BLaER1 (cell line): ENCODE results near the gene OS9.
A peak's percentile ranks its signal among the peaks of the same experiment; 100 is the strongest.

ENCODE experiments used
- H3K27ac ChIP-seq: shearing (Covaris generic); formaldehyde crosslinking; 2 replicates; pipeline ENCODE4 v1.8.1; 2022
- H3K27me3 ChIP-seq: shearing (Covaris generic); formaldehyde crosslinking; 2 replicates; pipeline ENCODE4 v1.8.1; 2022
- H3K36me3 ChIP-seq: shearing (Covaris generic); formaldehyde crosslinking; 2 replicates; pipeline ENCODE4 v1.8.1; 2022
- H3K4me1 ChIP-seq: shearing (Covaris generic); formaldehyde crosslinking; 2 replicates; pipeline ENCODE4 v1.8.1; 2022
- H3K4me2 ChIP-seq: shearing (Covaris generic); formaldehyde crosslinking; 2 replicates; pipeline ENCODE4 v1.8.1; 2022
- H3K4me3 ChIP-seq: shearing (Covaris generic); formaldehyde crosslinking; 2 replicates; pipeline ENCODE4 v1.8.1; 2022
- H3K9ac ChIP-seq: shearing (Covaris generic); formaldehyde crosslinking; 2 replicates; pipeline ENCODE4 v1.8.1; 2022
- H3K9me3 ChIP-seq: shearing (Covaris generic); formaldehyde crosslinking; 2 replicates; pipeline ENCODE4 v1.8.1; 2022
- H4K20me1 ChIP-seq: shearing (Covaris generic); formaldehyde crosslinking; 2 replicates; pipeline ENCODE4 v1.8.1; 2022
- Cebpa-rat ChIP-seq: shearing (Covaris generic); IDR thresholded peaks from 2 replicates; pipeline ENCODE4 v1.8.1; 2022

OS9 gene

GRCh38 chr12:57735952-57736740, 42.2 kb downstream of the OS9 start:
- Histone ChIP-seq H3K9ac (no peak overlapping the region), H3K4me3 (no peak overlapping the region)

GRCh38 chr12:57736741-57737466, 43.0 kb downstream of the OS9 start:
- H3K27ac ChIP-seq = no peak overlapping the region
- H3K4me2 ChIP-seq = no peak overlapping the region
- H3K9ac ChIP-seq = no peak overlapping the region
- peaks cover 62% of the 10 kb centered on the region for H3K36me3 ChIP-seq
- no peak overlapping the region for H3K4me3 ChIP-seq
- no peaks in the 10 kb centered on the region for H3K9me3 ChIP-seq
- H3K27me3 ChIP-seq = no peaks in the 10 kb centered on the region
- H3K4me1 ChIP-seq = peaks cover 30% of the 10 kb centered on the region
- peaks cover 38% of the 10 kb centered on the region for H4K20me1 ChIP-seq
- TF ChIP-seq Cebpa-rat = no peak

More at GRCh38 chr12:57735952-57736740, 42.2 kb downstream of the OS9 start:
- Histone ChIP-seq H3K4me1 (peaks cover 22% of the 10 kb centered on the region), H3K4me2 (no peak overlapping the region), H3K9me3 (no peaks in the 10 kb centered on the region), H3K36me3 (peaks cover 70% of the 10 kb centered on the region), H4K20me1 (peaks cover 38% of the 10 kb centered on the region), H3K27ac (no peak overlapping the region), H3K27me3 (no peaks in the 10 kb centered on the region)
- no peak for TF ChIP-seq Cebpa-rat

GRCh38 chr12:57737467-57738460, 43.8 kb downstream of the OS9 start:
- Histone ChIP-seq H3K9me3 (no peaks in the 10 kb centered on the region), H3K4me1 (peaks cover 38% of the 10 kb centered on the region), H3K4me3 (no peak overlapping the region), H3K36me3 (peaks cover 53% of the 10 kb centered on the region), H3K9ac (no peak overlapping the region), H3K27me3 (no peaks in the 10 kb centered on the region), H3K4me2 (no peak overlapping the region), H4K20me1 (peaks cover 38% of the 10 kb centered on the region), H3K27ac (no peak overlapping the region)
- TF ChIP-seq Cebpa-rat = no peak

- no peak for TF ChIP-seq Cebpa-rat
- Histone ChIP-seq H3K27ac (peak within 1 kb of the TSS; percentile 66; the same call in 1 of the 2 replicates), H3K4me1 (peaks cover 41% of the 10 kb centered on the region), H3K4me3 (no peak within 1 kb of the TSS), H3K4me2 (peak within 1 kb of the TSS; percentile 96), H3K36me3 (peaks cover 43% of the 10 kb centered on the region), H4K20me1 (peaks cover 32% of the 10 kb centered on the region), H3K27me3 (no peaks in the 10 kb centered on the region), H3K9me3 (no peaks in the 10 kb centered on the region), H3K9ac (no peak within 1 kb of the TSS)
Observed at GRCh38 chr12:57738661-57739237, 44.8 kb downstream of the OS9 start, which contains the start of gene AGAP2. AGAP2 (minus strand) TSS chr12:57738742; CDS start chr12:57738246, 496 bp downstream.

GRCh38 chr12:57739387-57739786, 45.5 kb downstream of the OS9 start:
- Histone ChIP-seq H3K9me3 (no peaks in the 10 kb centered on the region), H3K4me1 (peaks cover 48% of the 10 kb centered on the region), H3K27ac (peak overlapping the region; percentile 66; the same call in 1 of the 2 replicates), H3K4me3 (no peak overlapping the region), H4K20me1 (peaks cover 32% of the 10 kb centered on the region), H3K9ac (no peak overlapping the region), H3K36me3 (peaks cover 37% of the 10 kb centered on the region), H3K4me2 (peak overlapping the region; percentile 96), H3K27me3 (no peaks in the 10 kb centered on the region)
- TF ChIP-seq Cebpa-rat = no peak

- peak overlapping the region; percentile 66 for H3K27ac ChIP-seq
- no peaks in the 10 kb centered on the region for H3K9me3 ChIP-seq
- no peaks in the 10 kb centered on the region for H3K27me3 ChIP-seq
- H4K20me1 ChIP-seq = peaks cover 32% of the 10 kb centered on the region
- H3K9ac ChIP-seq = peak overlapping the region; percentile 28
- H3K4me2 ChIP-seq = peak overlapping the region; percentile 96
- no peak for TF ChIP-seq Cebpa-rat
- peak overlapping the region; percentile 70; the same call in 1 of the 2 replicates for H3K4me3 ChIP-seq
- peaks cover 49% of the 10 kb centered on the region for H3K4me1 ChIP-seq
- peaks cover 31% of the 10 kb centered on the region for H3K36me3 ChIP-seq
Observed at GRCh38 chr12:57739914-57740538, 46.1 kb downstream of the OS9 start.

GRCh38 chr12:57740656-57741412, 46.9 kb downstream of the OS9 start:
- H3K4me3 ChIP-seq = peak overlapping the region; percentile 70

GRCh38 chr12:57741413-57741789, 47.5 kb downstream of the OS9 start:
- peak overlapping the region; percentile 96 for H3K4me2 ChIP-seq
- no peak for TF ChIP-seq Cebpa-rat
- peak overlapping the region; percentile 66 for H3K27ac ChIP-seq
- H3K9me3 ChIP-seq = no peaks in the 10 kb centered on the region
- H3K9ac ChIP-seq = peak overlapping the region; percentile 75
- H3K27me3 ChIP-seq = no peaks in the 10 kb centered on the region
- H3K36me3 ChIP-seq = peaks cover 33% of the 10 kb centered on the region
- peak overlapping the region; percentile 70 for H3K4me3 ChIP-seq
- H4K20me1 ChIP-seq = peaks cover 31% of the 10 kb centered on the region
- H3K4me1 ChIP-seq = peaks cover 60% of the 10 kb centered on the region

More at GRCh38 chr12:57740656-57741412, 46.9 kb downstream of the OS9 start:
- no peaks in the 10 kb centered on the region for H3K27me3 ChIP-seq
- peaks cover 55% of the 10 kb centered on the region for H3K4me1 ChIP-seq
- H4K20me1 ChIP-seq = peaks cover 31% of the 10 kb centered on the region
- H3K27ac ChIP-seq = peak overlapping the region; percentile 66
- H3K36me3 ChIP-seq = peaks cover 29% of the 10 kb centered on the region
- peak overlapping the region; percentile 96 for H3K4me2 ChIP-seq
- H3K9ac ChIP-seq = peak overlapping the region; percentile 75
- no peak for TF ChIP-seq Cebpa-rat
- H3K9me3 ChIP-seq = no peaks in the 10 kb centered on the region
